ENCODE results near the gene CDK14.

Gene CDK14

GRCh38 chr7:90645784-90646183 lies 49.7 kb downstream of the CDK14 start:
- Histone ChIP-seq H3K4me3 (ENCODE audit: low read depth, low read length) (no peak overlapping the region), H3K9ac (ENCODE audit: low read depth, low read length) (no peak overlapping the region), H3K27me3 (ENCODE audit: control insufficient read depth, insufficient read depth, low read length) (no peaks in the 10 kb centered on the region), H3K4me1 (ENCODE audit: control insufficient read depth, insufficient read depth, low read length) (peaks cover 3% of the 10 kb centered on the region), H3K36me3 (ENCODE audit: control insufficient read depth, insufficient read depth, low read length) (no peaks in the 10 kb centered on the region), H3K9me3 (ENCODE audit: control insufficient read depth, insufficient read depth, low read length) (no peaks in the 10 kb centered on the region)

DNA sequence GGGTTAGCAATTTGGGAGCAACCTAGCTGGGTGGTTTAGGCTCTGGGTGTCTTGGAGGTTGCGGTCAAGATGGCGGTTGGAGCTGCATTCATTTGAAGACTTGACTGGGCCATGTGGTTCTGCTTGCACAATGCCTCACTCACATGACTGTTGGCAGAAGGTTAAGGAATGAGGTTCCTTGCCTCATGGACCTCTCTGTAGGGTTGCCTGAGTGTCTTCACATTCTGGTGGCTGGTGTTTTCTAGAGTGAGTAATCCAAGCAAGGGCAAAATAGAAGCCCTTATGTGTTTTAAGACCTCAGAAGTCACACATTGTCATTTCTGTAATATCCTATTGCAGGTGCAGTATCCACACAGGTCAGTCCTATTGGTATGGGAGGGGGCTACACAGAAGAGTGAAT lies 52.0 kb downstream of the CDK14 start:
- H3K9ac ChIP-seq (ENCODE audit: low read depth, low read length) = no peak overlapping the region
- H3K4me1 ChIP-seq (ENCODE audit: control insufficient read depth, insufficient read depth, low read length) = no peaks in the 10 kb centered on the region
- no peaks in the 10 kb centered on the region for H3K9me3 ChIP-seq (ENCODE audit: control insufficient read depth, insufficient read depth, low read length)
- H3K36me3 ChIP-seq (ENCODE audit: control insufficient read depth, insufficient read depth, low read length) = no peaks in the 10 kb centered on the region
- H3K27me3 ChIP-seq (ENCODE audit: control insufficient read depth, insufficient read depth, low read length) = no peaks in the 10 kb centered on the region
- no peak overlapping the region for H3K4me3 ChIP-seq (ENCODE audit: low read depth, low read length)

DNA sequence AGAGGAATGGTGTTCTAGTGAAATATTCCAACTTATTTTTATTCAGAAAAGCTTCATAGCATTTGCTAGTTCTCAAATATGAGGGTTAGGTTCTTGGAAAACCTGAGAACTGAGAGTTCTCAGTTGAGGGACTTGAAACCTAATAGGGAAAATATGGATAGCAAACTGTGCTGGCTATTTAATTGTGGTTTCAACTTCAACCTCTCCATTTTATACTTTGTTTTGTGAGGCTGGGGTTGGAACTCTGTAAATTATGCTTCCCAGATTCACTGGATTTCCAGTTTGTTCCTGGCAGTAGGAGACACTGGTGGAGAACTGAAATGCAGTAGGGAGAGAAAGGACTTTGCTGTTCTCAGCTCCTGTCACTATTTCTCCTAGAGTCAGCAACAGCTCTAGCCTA lies 52.7 kb downstream of the CDK14 start:
- no peaks in the 10 kb centered on the region for H3K9me3 ChIP-seq (ENCODE audit: control insufficient read depth, insufficient read depth, low read length)
- no peak overlapping the region for H3K9ac ChIP-seq (ENCODE audit: low read depth, low read length)
- no peaks in the 10 kb centered on the region for H3K36me3 ChIP-seq (ENCODE audit: control insufficient read depth, insufficient read depth, low read length)
- no peak overlapping the region for H3K4me3 ChIP-seq (ENCODE audit: low read depth, low read length)
- no peaks in the 10 kb centered on the region for H3K4me1 ChIP-seq (ENCODE audit: control insufficient read depth, insufficient read depth, low read length)
- no peaks in the 10 kb centered on the region for H3K27me3 ChIP-seq (ENCODE audit: control insufficient read depth, insufficient read depth, low read length)

- Histone ChIP-seq H3K9ac (ENCODE audit: low read depth, low read length) (no peak overlapping the region), H3K4me3 (ENCODE audit: low read depth, low read length) (no peak overlapping the region), H3K9me3 (ENCODE audit: control insufficient read depth, insufficient read depth, low read length) (no peaks in the 10 kb centered on the region), H3K4me1 (ENCODE audit: control insufficient read depth, insufficient read depth, low read length) (no peaks in the 10 kb centered on the region), H3K27me3 (ENCODE audit: control insufficient read depth, insufficient read depth, low read length) (no peaks in the 10 kb centered on the region), H3K36me3 (ENCODE audit: control insufficient read depth, insufficient read depth, low read length) (no peaks in the 10 kb centered on the region)
Observed at GRCh38 chr7:90654718-90655427, 58.8 kb downstream of the CDK14 start.

- no peak overlapping the region for H3K4me3 ChIP-seq (ENCODE audit: low read depth, low read length)
Observed at GRCh38 chr7:90655566-90655965, 59.4 kb downstream of the CDK14 start.

DNA sequence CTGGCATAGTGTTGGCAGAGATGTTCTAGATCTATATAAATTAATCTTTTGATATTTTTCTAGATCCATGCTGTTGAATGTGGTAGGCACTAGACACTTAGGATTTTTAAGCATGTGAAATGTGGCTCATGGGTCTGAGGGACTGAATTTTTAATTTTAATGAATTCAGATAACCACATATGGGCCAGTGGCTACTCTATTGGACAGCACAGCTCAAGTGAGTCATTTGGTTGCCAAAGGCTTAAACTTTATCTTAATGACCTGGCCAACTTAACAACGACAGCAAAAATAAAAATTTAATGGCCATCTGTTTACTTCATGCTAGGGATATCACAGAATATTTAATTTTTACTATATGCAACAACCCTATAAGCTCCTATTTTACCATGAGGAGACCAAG lies 61.4 kb downstream of the CDK14 start:
- no peaks in the 10 kb centered on the region for H3K36me3 ChIP-seq (ENCODE audit: control insufficient read depth, insufficient read depth, low read length)
- H3K27me3 ChIP-seq (ENCODE audit: control insufficient read depth, insufficient read depth, low read length) = no peaks in the 10 kb centered on the region
- peaks cover 14% of the 10 kb centered on the region for H3K4me1 ChIP-seq (ENCODE audit: control insufficient read depth, insufficient read depth, low read length)
- H3K9ac ChIP-seq (ENCODE audit: low read depth, low read length) = no peak overlapping the region
- H3K9me3 ChIP-seq (ENCODE audit: control insufficient read depth, insufficient read depth, low read length) = no peaks in the 10 kb centered on the region
- no peak overlapping the region for H3K4me3 ChIP-seq (ENCODE audit: low read depth, low read length)

More at GRCh38 chr7:90655566-90655965, 59.4 kb downstream of the CDK14 start:
- no peaks in the 10 kb centered on the region for H3K9me3 ChIP-seq (ENCODE audit: control insufficient read depth, insufficient read depth, low read length)
- peaks cover under 1% of the 10 kb centered on the region for H3K4me1 ChIP-seq (ENCODE audit: control insufficient read depth, insufficient read depth, low read length)
- H3K9ac ChIP-seq (ENCODE audit: low read depth, low read length) = no peak overlapping the region
- H3K27me3 ChIP-seq (ENCODE audit: control insufficient read depth, insufficient read depth, low read length) = no peaks in the 10 kb centered on the region
- no peaks in the 10 kb centered on the region for H3K36me3 ChIP-seq (ENCODE audit: control insufficient read depth, insufficient read depth, low read length)

DNA sequence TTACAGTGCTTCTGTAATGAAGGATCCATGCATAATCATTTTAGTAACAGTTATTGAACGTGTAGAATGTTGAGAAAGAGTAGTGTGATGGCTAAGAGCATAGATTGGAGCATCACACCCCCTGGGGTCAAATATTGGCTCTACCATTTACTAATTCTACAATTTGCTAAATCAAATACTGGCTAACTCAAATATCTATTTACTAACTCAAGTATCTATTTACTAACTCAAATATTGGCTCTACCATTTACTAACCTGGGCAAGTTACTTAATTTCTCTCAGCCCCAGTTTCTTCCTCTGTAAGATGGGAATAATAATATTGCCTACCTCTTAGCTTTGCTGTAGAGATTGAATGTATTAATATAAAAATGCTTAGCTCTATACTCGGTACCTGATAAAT lies 64.0 kb downstream of the CDK14 start:
- Histone ChIP-seq H3K9me3 (ENCODE audit: control insufficient read depth, insufficient read depth, low read length) (no peaks in the 10 kb centered on the region), H3K36me3 (ENCODE audit: control insufficient read depth, insufficient read depth, low read length) (no peaks in the 10 kb centered on the region), H3K27me3 (ENCODE audit: control insufficient read depth, insufficient read depth, low read length) (no peaks in the 10 kb centered on the region), H3K9ac (ENCODE audit: low read depth, low read length) (no peak overlapping the region), H3K4me1 (ENCODE audit: control insufficient read depth, insufficient read depth, low read length) (peaks cover 14% of the 10 kb centered on the region), H3K4me3 (ENCODE audit: low read depth, low read length) (no peak overlapping the region)

GRCh38 chr7:90660819-90661218 lies 64.7 kb downstream of the CDK14 start:
- no peaks in the 10 kb centered on the region for H3K36me3 ChIP-seq (ENCODE audit: control insufficient read depth, insufficient read depth, low read length)

GRCh38 chr7:90661290-90662151 lies 65.4 kb downstream of the CDK14 start:
- H3K4me1 ChIP-seq (ENCODE audit: control insufficient read depth, insufficient read depth, low read length) = peaks cover 14% of the 10 kb centered on the region
- H3K27me3 ChIP-seq (ENCODE audit: control insufficient read depth, insufficient read depth, low read length) = no peaks in the 10 kb centered on the region
- no peak overlapping the region for H3K9ac ChIP-seq (ENCODE audit: low read depth, low read length)
- H3K9me3 ChIP-seq (ENCODE audit: control insufficient read depth, insufficient read depth, low read length) = no peaks in the 10 kb centered on the region
- H3K36me3 ChIP-seq (ENCODE audit: control insufficient read depth, insufficient read depth, low read length) = no peaks in the 10 kb centered on the region
- H3K4me3 ChIP-seq (ENCODE audit: low read depth, low read length) = no peak overlapping the region

More at GRCh38 chr7:90660819-90661218, 64.7 kb downstream of the CDK14 start:
- H3K9me3 ChIP-seq (ENCODE audit: control insufficient read depth, insufficient read depth, low read length) = no peaks in the 10 kb centered on the region
- H3K27me3 ChIP-seq (ENCODE audit: control insufficient read depth, insufficient read depth, low read length) = no peaks in the 10 kb centered on the region
- H3K4me3 ChIP-seq (ENCODE audit: low read depth, low read length) = no peak overlapping the region
- peaks cover 14% of the 10 kb centered on the region for H3K4me1 ChIP-seq (ENCODE audit: control insufficient read depth, insufficient read depth, low read length)
- H3K9ac ChIP-seq (ENCODE audit: low read depth, low read length) = no peak overlapping the region

DNA sequence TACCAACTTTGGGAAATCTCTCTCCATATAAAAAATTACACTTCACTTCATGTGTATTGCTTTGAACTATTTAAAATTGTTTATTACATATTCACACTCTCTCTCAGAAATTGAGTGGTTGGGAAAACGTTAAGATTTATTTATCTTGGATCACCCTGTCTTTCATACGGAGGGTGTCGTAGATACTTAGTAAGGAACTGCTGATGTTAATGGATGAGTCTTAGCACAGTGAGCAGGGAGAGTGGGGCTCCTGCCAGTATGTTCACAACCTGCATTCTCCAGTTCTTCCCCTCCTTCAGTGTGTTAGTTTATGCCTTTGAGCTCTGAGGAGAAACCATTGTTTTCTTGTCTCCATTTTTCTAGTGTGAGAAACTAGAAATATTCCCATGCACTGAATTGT lies 67.1 kb downstream of the CDK14 start:
- Histone ChIP-seq H3K27me3 (ENCODE audit: control insufficient read depth, insufficient read depth, low read length) (no peaks in the 10 kb centered on the region), H3K4me1 (ENCODE audit: control insufficient read depth, insufficient read depth, low read length) (peaks cover 14% of the 10 kb centered on the region), H3K4me3 (ENCODE audit: low read depth, low read length) (no peak overlapping the region), H3K9ac (ENCODE audit: low read depth, low read length) (no peak overlapping the region), H3K36me3 (ENCODE audit: control insufficient read depth, insufficient read depth, low read length) (no peaks in the 10 kb centered on the region), H3K9me3 (ENCODE audit: control insufficient read depth, insufficient read depth, low read length) (no peaks in the 10 kb centered on the region)

- Histone ChIP-seq H3K4me1 (ENCODE audit: control insufficient read depth, insufficient read depth, low read length) (peaks cover 7% of the 10 kb centered on the region), H3K27me3 (ENCODE audit: control insufficient read depth, insufficient read depth, low read length) (no peaks in the 10 kb centered on the region), H3K36me3 (ENCODE audit: control insufficient read depth, insufficient read depth, low read length) (no peaks in the 10 kb centered on the region), H3K9me3 (ENCODE audit: control insufficient read depth, insufficient read depth, low read length) (no peaks in the 10 kb centered on the region), H3K9ac (ENCODE audit: low read depth, low read length) (no peak overlapping the region), H3K4me3 (ENCODE audit: low read depth, low read length) (no peak overlapping the region)
Observed at GRCh38 chr7:90666186-90666585, 70.1 kb downstream of the CDK14 start.

DNA sequence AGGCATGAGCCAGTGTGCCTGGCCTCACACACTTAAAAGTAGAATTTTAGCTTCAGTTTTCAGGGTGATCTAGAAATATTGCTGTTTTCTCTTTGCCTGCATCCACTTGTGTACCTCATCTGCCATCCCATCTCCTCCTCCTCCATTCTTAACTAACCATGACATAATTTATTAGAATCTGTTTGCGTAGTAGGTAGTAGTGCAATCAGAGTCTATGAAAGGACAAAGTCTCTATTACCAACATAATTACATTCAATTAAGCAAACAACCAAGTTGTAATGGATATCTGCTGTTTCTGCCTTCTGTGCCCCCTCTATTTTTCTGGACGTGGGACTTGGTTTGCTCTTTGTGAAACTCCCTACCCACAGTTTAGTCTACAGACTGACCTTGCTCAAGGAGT lies 72.9 kb downstream of the CDK14 start:
- Histone ChIP-seq H3K36me3 (ENCODE audit: control insufficient read depth, insufficient read depth, low read length) (no peaks in the 10 kb centered on the region), H3K9ac (ENCODE audit: low read depth, low read length) (no peak overlapping the region), H3K4me1 (ENCODE audit: control insufficient read depth, insufficient read depth, low read length) (no peaks in the 10 kb centered on the region), H3K27me3 (ENCODE audit: control insufficient read depth, insufficient read depth, low read length) (no peaks in the 10 kb centered on the region), H3K4me3 (ENCODE audit: low read depth, low read length) (no peak overlapping the region), H3K9me3 (ENCODE audit: control insufficient read depth, insufficient read depth, low read length) (no peaks in the 10 kb centered on the region)

All from iPS-15b (cell line).